Endothelial cell of umbilical vein (primary cell): ENCODE measurements around the gene LLCFC1. TPM values are rescaled to one million over a fixed set of nuclear protein-coding genes. Genes with fewer than 3 reads are reported as not detected.

Experiments used
- BruUV-seq: library from RNA; stranded (reverse); fragments of 400-500 nt; replicated peaks from 2 replicates; lab custom pipeline; 2021; lab: Mats Ljungman, UMichigan
- CTCF ChIA-PET: fragments of 300-600, 350-600 bp; sonication (Branson Sonifier 250); formaldehyde crosslinking; loops from one replicate; lab custom pipeline; 2021; ENCODE audit warnings: antibody characterized with exemption, inconsistent platforms; lab: Charles Lee
- POLR2A ChIA-PET: fragments of 300-600, 350-600 bp; sonication (Branson Sonifier 250); formaldehyde crosslinking; loops from one replicate; lab custom pipeline; 2021; ENCODE audit warnings: antibody characterized with exemption, inconsistent platforms; lab: Charles Lee
- DNase-seq: peaks from one replicate; pipeline ENCODE4 v3.0.0-alpha.2; 2011; ENCODE audit warnings: low read depth, low spot score
- FAIRE-seq: peaks from 2 replicates; lab custom pipeline; 2011; peaks lifted over from hg19 to GRCh38; lab: Jason Lieb, UNC
- H2AFZ ChIP-seq: 2 replicates; pipeline ENCODE4 v1.6.0; 2012; ENCODE audit warnings: low read depth, low read length, control low read depth, inconsistent platforms
- H3K27ac ChIP-seq: 2 replicates; pipeline ENCODE4 v1.5.1; 2011; ENCODE audit warnings: low read depth, mild to moderate bottlenecking, control low read depth, low read length, moderate library complexity; ENCODE audit not compliant: insufficient read depth
- H3K27me3 ChIP-seq, 2 experiments: 2 replicates each; pipeline versions ENCODE4 v1.6.0 to v1.6.1; 2011; ENCODE audit warnings: low read length in 2 of 2, mixed read lengths in 1 of 2; ENCODE audit not compliant: control insufficient read depth in 2 of 2, insufficient read depth in 2 of 2
- H3K36me3 ChIP-seq, 2 experiments: 2 replicates in 1 of 2; 3 replicates in 1 of 2; pipeline ENCODE4 v1.5.1; 2011; ENCODE audit warnings: low read length in 2 of 2, mild to moderate bottlenecking in 1 of 2, moderate library complexity in 1 of 2; ENCODE audit not compliant: control insufficient read depth in 2 of 2, insufficient read depth in 2 of 2; ENCODE audit errors: extremely low read depth in 1 of 2
- H3K4me1 ChIP-seq: 3 replicates; pipeline ENCODE4 v1.5.1; 2011; ENCODE audit warnings: mild to moderate bottlenecking, low read length; ENCODE audit not compliant: control insufficient read depth, insufficient read depth; ENCODE audit errors: extremely low read depth
- H3K4me2 ChIP-seq: 2 replicates; pipeline ENCODE4 v1.6.1; 2011; ENCODE audit warnings: low read length, control low read depth, mixed read lengths; ENCODE audit not compliant: insufficient read depth
- H3K4me3 ChIP-seq, 3 experiments: fragments of 200-600 bp in 1 of 3; sonication (generic), shearing (Covaris generic) in 1 of 3; replicated peaks in 1 of 3; 2 replicates each; pipeline ENCODE4 v1.5.1; 2011 to 2016; ENCODE audit warnings: control low read depth in 3 of 3, low read length in 3 of 3, mild to moderate bottlenecking in 2 of 3, inconsistent platforms in 1 of 3, low read depth in 1 of 3, moderate library complexity in 1 of 3; ENCODE audit not compliant: insufficient read depth in 1 of 3
- H3K79me2 ChIP-seq: 2 replicates; pipeline ENCODE4 v1.6.0; 2012; ENCODE audit warnings: low read length, inconsistent platforms; ENCODE audit not compliant: control insufficient read depth, insufficient read depth
- H3K9ac ChIP-seq: replicated peaks from 2 replicates; pipeline ENCODE3; 2011; ENCODE audit warnings: low read length, control low read depth; ENCODE audit not compliant: insufficient read depth; ENCODE audit errors: extremely low read depth
- H3K9me1 ChIP-seq: replicated peaks from 3 replicates; pipeline ENCODE4 v1.6.0; 2011; ENCODE audit warnings: mild to moderate bottlenecking, low read length; ENCODE audit not compliant: control insufficient read depth, insufficient read depth; ENCODE audit errors: extremely low read depth
- H3K9me3 ChIP-seq: replicated peaks from 2 replicates; pipeline ENCODE4 v1.5.1; 2012; ENCODE audit warnings: low read length, inconsistent platforms; ENCODE audit not compliant: control insufficient read depth, insufficient read depth
- H4K20me1 ChIP-seq: replicated peaks from 2 replicates; pipeline ENCODE3; 2011; ENCODE audit warnings: mild to moderate bottlenecking, low read length; ENCODE audit not compliant: control insufficient read depth, insufficient read depth; ENCODE audit errors: extremely low read depth
- EZH2 ChIP-seq: IDR thresholded peaks from 2 replicates; pipeline ENCODE4 v1.6.1; 2012; ENCODE audit warnings: borderline replicate concordance, low read depth, mild to moderate bottlenecking, moderate library complexity, low read length, inconsistent platforms; ENCODE audit not compliant: severe bottlenecking
- GATA2 ChIP-seq: IDR thresholded peaks from 2 replicates; pipeline ENCODE4 v1.7.0; 2011; ENCODE audit warnings: low read depth, mild to moderate bottlenecking, moderate library complexity, mixed read lengths, low read length; ENCODE audit not compliant: insufficient read length, insufficient read depth
- MAX ChIP-seq: IDR thresholded peaks from 2 replicates; pipeline ENCODE4 v1.6.1; 2011; ENCODE audit not compliant: insufficient read depth, insufficient read length
- MYC ChIP-seq: IDR thresholded peaks from one replicate; pipeline ENCODE4 v1.6.1; 2011; ENCODE audit warnings: mild to moderate bottlenecking, low read depth, low read length
- POLR2A ChIP-seq: IDR thresholded peaks from 2 replicates; pipeline ENCODE4 v1.6.1; 2012; ENCODE audit warnings: low read depth, mild to moderate bottlenecking, control low read depth, low read length
- POLR2AphosphoS5 ChIP-seq: IDR thresholded peaks from 2 replicates; pipeline ENCODE4 v1.6.1; 2012; ENCODE audit warnings: low read depth, mild to moderate bottlenecking, control low read depth, low read length, moderate library complexity; ENCODE audit not compliant: insufficient read depth
- dilution Hi-C: fragments of 300-500 bp; cut with MboI; formaldehyde crosslinking; loops from one replicate; pipeline ENCODE4 v1.15.0; 2019; ENCODE audit warnings: low sequenced_read_pairs; ENCODE audit not compliant: extremely low pct_ligation_motif_present
- intact Hi-C: fragments of 100-400 bp; cut with micrococcal nuclease; formaldehyde crosslinking; loops from one replicate; pipeline ENCODE4 v1.10.0; 2022
- polyA plus RNA-seq, 4 experiments: library from polyadenylated mRNA; depleted of rRNA in 3 of 4; stranded (reverse) in 3 of 4; unstranded in 1 of 4; fragments of >200 nt; gene quantifications; 2 replicates each; pipeline versions ENCODE4 v1.2.1 to v1.2.3, GENCODE V29; 2011 to 2012; ENCODE audit warnings: missing spikeins in 1 of 4
- total RNA-seq: library from RNA; stranded (reverse); gene quantifications from 2 replicates; pipeline ENCODE4 v1.2.3, GENCODE V29; 2021
- TF ChIP-seq, protein P1 (sequence below), 2 donors: IDR thresholded peaks; 1 replicate in 1 of 2; 2 replicates in 1 of 2; pipeline ENCODE4 v1.5.1; 2011; ENCODE audit warnings: low read length in 2 of 2, mild to moderate bottlenecking in 2 of 2, moderate library complexity in 2 of 2, control low read depth in 1 of 2, inconsistent platforms in 1 of 2, low read depth in 1 of 2; ENCODE audit not compliant: insufficient read depth in 1 of 2; ENCODE audit errors: extremely low read depth in 1 of 2

Gene LLCFC1
- total and polyA plus RNA-seq, 2 donors (not counting 3 experiments of a cell fraction or from before 2014, with no cell fraction given), result not detected

DNA sequence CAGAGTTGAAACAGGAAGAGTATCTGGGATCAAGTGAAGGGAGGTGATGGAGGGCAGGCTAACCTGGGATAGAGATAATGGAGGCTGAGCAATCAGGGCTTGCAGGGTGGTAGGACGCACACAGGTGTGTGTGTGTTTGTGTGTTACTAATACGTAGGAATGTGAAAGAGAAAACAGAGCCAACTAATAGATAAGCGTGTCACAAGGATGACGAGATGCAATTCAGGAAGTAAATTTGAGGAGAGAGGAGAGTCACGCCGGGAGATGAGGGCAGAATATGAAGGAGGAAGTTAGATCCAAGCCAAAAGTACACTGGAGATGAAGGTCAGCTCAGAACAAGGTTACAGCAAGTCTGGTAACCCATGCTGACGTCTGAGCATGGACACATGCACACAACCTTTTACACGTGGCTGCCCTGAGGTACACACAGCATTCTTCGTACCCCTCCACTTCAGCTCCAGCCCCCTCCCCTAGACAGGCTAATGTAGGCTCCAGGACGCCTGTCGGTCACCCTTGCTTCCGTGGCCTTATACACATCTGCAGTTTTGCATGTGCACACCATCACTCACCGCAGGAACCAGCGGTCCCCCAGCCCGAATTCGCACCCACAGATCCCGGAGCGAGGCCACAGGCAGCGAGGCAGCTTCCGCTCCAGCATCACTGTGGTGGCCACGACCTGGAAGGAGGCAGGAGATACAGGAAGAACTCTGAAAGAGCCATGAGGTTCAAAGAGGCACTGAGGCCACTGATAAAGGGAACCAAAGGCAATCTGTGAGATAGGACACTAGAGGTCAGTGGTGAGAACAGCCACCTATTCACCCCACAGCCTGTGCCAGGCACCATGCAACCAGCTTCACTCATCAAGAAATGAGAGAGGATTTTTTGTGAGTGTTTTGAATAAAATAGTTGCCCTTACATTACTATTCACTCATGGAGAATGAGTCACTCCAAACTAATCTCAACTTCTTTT is 30.1 kb upstream of the LLCFC1 start:
- ChIA-PET CTCF (interaction anchor here (1.5 to 1.6 kb wide), 2 partner anchors 93 to 306 kb away, joined by 10 to 11 read pairs; no protein-coding TSS in a partner anchor), POLR2A (no interaction called here)
- no peak for TF ChIP-seq GATA2
- TF ChIP-seq MAX, result no peak
- TF ChIP-seq, protein P1, sequence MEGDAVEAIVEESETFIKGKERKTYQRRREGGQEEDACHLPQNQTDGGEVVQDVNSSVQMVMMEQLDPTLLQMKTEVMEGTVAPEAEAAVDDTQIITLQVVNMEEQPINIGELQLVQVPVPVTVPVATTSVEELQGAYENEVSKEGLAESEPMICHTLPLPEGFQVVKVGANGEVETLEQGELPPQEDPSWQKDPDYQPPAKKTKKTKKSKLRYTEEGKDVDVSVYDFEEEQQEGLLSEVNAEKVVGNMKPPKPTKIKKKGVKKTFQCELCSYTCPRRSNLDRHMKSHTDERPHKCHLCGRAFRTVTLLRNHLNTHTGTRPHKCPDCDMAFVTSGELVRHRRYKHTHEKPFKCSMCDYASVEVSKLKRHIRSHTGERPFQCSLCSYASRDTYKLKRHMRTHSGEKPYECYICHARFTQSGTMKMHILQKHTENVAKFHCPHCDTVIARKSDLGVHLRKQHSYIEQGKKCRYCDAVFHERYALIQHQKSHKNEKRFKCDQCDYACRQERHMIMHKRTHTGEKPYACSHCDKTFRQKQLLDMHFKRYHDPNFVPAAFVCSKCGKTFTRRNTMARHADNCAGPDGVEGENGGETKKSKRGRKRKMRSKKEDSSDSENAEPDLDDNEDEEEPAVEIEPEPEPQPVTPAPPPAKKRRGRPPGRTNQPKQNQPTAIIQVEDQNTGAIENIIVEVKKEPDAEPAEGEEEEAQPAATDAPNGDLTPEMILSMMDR (IDR thresholded peaks at IDR 0.05; ENCODE audit: extremely low read depth in 1 of 2, insufficient read depth in 1 of 2, low read depth in 1 of 2, low read length in 2 of 2), result peak in 1 of 2 donors; percentile 26
- TF ChIP-seq MYC, result no peak
- no peak for TF ChIP-seq POLR2A
- no peak for TF ChIP-seq EZH2
- TF ChIP-seq POLR2AphosphoS5, result no peak
- intact Hi-C loops, result loop anchor here (1.0 kb wide), 1 partner anchor 94 kb away; no protein-coding TSS in a partner anchor
- Histone ChIP-seq H3K36me3 (no peaks in the 10 kb centered on the region), H3K79me2 (no peaks in the 10 kb centered on the region), H4K20me1 (no peaks in the 10 kb centered on the region), H3K4me2 (no peak overlapping the region), H3K9ac (no peak overlapping the region), H3K4me1 (no peaks in the 10 kb centered on the region), H3K9me3 (no peaks in the 10 kb centered on the region), H3K27me3 (no peaks in the 10 kb centered on the region), H3K9me1 (no peaks in the 10 kb centered on the region), H3K4me3 (no peak overlapping the region), H2AFZ (no peak overlapping the region), H3K27ac (no peak overlapping the region)
- no TSS peak for BruUV-seq
- no peak for FAIRE-seq
- DNase-seq, result no peak
- dilution Hi-C loops, result no loop called here
